Hematopoietic multipotent progenitor cell (in vitro differentiated cells): ENCODE results near the gene LYZL2. TPM values are rescaled to one million over a fixed set of nuclear protein-coding genes. Genes with fewer than 3 reads are reported as not detected.
"Not testable (repeated sequence)": the region's sequence is repeated elsewhere in the genome, so short reads cannot be mapped to it uniquely, and the experiment has no call there.

Experiments
- DNase-seq, 3 donors: peaks; one replicate each; pipeline ENCODE4 v3.0.0-alpha.2; 2011 to 2015; ENCODE audit warnings: low read depth in 2 of 3, low spot score in 2 of 3
- total RNA-seq: library from RNA; depleted of rRNA; stranded (reverse); fragments of >200 nt; gene quantifications from one replicate; pipeline ENCODE4 v1.2.3, GENCODE V29; 2012

Gene LYZL2
- not detected for total RNA-seq

- no peak for DNase-seq
Measured at GRCh38 chr10:30629653-30630052, at the start of gene LYZL2. Gene LYZL2 (minus strand): TSS chr10:30629753. CDS start chr10:30626915, 2,838 bp downstream.

DNA sequence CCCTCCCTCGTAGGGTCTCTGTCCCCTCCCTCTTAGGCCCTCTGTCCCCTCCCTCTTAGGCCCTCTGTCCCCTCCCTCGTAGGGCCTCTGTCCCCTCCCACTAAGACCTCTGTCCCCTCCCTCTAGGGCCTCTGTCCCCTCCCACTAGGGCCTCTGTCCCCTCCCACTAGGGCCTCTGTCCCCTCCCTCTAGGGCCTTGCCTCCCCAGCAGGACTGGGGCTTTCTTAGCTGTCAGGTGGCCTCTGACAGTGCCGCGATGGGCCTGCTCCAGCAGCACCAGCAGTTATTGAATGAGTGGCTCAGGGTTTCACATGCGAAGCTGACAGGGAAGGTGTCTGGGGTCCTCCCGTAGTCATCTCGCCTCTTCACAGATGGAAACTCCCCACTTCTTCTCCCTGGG is 48.1 kb upstream of the LYZL2 start:
- not testable (repeated sequence) for DNase-seq

GRCh38 chr10:30677146-30677545 is 47.6 kb upstream of the LYZL2 start:
- DNase-seq: not testable (repeated sequence)

DNA sequence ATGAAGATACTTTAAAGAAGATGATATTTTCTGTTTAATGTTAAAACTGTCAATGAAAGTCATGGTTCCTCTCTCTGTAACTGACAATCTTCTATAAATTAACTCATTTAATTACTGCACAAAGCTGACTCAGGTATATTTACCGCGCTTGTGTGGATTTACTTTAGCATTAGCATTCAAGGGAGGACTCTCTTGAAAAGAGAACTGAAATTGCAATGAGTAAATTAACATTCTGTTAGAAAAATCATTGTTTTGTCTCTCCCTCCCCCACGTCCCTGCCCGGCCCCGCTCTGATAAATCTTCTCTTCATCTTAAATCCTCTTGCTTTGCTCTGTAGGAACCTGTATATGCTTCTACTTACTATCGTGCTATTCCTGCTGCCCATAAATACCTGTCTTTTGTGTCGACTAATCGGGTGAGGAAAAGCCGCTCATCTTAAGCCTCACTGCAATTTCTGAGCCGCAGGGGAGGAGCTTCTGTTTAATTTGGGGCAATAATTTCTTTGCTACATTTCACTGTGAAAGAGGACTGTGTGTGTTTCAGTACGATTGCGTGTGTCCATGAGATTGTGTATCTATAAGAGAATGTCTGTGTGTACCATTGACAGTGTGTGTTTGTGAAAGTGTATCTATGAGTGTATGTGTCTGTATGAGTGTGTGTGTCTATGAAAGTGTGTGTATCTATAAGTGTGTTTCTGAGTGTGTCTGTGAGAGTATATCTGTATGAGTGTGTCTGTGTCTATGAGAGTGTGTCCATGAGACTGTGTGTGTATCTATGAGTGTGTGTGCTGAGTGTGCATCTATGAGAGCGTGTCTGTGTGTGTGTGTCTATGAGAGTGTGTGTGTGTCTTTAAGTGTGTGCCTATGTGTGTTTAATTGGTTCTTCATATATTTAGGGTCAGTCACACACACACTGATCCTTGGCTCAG is 46.5 kb upstream of the LYZL2 start:
- no peak for DNase-seq

GRCh38 chr10:30674796-30675195 is 45.2 kb upstream of the LYZL2 start:
- DNase-seq: no peak

DNA sequence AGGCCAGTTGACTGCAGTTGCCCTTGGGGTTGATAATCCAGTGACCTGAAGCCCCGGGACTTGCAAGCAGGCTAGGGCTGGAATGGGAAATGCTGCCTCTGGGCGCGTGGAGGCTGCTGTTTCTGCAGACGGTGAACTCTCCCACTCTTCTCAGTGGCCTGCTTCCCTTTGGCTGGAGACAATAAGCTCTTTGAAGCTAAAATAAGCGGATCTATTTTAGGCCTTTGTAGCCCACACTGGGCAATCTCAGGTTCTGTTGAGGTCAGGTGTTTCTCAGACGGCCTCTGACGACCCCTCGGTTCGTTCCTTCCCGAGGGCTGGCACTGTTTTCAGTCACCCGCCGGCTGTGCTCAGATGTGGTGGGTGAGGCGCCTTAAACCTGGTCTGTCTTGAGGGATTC is 43.7 kb upstream of the LYZL2 start:
- DNase-seq: not testable (repeated sequence)

DNA sequence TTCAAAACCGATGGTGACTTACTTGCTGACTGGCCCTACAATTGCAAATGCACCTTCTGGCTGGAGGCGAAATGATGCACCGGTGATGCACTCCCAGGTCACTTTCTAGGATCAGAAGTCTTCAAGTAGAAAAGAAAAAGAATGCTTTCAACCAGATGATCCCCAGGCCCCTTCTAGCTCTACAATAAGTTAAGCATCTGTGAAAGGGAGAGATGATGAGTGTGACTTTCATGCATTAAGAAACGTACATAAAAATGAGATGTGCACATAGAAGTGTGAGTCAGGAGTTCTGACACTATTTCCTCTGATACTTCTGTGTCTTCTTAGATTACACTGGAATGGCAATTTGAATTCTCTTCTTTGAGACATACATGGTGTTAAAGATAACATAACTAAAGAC is 42.8 kb upstream of the LYZL2 start:
- not testable (repeated sequence) for DNase-seq

DNA sequence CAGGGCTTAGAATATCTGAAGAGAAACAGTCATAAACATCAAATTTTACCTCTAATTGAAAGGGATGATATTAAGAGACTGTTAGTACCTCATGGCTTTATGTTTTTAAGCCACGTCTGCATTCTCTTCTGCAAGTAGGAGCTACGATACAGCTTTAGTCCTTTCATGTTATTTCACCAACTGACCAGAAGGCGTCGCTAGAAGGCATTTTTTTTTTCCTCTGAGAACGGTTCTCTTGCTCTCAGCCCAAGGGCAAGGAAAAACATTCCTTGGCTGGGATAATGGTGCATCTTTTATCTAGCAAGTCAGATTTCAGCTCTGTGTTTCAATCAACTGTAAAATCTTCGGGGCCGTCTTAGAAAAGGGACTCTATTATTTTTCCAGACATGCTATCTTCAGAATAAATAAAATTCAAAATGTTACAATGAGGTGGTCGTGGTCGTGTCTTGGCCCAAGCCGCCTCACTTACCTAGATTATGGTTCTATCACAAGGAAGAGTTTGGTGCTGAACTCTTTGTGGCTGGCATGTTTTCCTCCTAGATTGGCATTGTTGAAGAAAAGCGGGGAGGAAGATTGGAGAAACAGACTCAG is 41.6 kb upstream of the LYZL2 start:
- DNase-seq: peak; percentile 38 to 74 (median 59)

DNA sequence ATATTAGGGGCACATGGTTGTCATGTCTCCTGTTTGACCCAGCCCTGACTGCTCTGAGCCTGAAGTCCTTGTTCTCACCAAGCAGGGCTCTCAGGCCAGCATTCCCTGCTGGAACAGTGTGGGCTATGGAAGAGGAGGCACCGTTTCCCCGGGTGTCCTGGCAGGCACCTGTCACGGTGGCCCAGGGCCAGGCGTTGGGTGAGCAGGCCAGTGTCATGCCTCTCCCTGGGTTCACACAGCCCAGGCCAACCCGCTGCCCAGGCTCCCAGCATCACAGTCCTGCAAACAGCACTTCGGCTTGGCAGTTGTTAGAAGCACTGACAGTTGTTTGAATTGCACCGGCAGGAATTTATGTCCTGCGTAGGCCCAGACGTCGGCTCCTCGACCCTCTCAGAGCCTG is 38.4 kb upstream of the LYZL2 start:
- DNase-seq: not testable (repeated sequence)

GRCh38 chr10:30663403-30663802 is 33.9 kb upstream of the LYZL2 start:
- not testable (repeated sequence) for DNase-seq

GRCh38 chr10:30662814-30663213 is 33.3 kb upstream of the LYZL2 start:
- DNase-seq: no peak

GRCh38 chr10:30660314-30660713 is 30.8 kb upstream of the LYZL2 start:
- not testable (repeated sequence) for DNase-seq

DNA sequence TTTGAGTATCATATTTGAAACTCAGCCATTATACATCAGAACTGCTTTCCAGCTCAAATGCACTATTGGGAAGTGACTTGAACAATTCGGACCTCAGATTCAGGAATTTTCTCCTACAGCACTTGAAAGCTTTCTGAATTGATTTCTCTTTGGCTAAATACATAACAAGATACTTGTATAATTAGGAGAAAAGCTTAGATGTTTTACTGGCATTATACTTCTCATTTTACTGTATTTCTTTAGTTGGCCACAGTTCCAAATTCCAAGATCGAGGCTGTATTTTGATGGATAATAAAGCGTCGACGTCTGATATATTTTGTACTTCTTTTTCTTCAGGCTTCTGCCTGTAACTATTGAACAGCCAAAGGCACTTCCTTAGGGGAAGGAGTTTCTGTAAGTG is 26.7 kb upstream of the LYZL2 start:
- no peak for DNase-seq

DNA sequence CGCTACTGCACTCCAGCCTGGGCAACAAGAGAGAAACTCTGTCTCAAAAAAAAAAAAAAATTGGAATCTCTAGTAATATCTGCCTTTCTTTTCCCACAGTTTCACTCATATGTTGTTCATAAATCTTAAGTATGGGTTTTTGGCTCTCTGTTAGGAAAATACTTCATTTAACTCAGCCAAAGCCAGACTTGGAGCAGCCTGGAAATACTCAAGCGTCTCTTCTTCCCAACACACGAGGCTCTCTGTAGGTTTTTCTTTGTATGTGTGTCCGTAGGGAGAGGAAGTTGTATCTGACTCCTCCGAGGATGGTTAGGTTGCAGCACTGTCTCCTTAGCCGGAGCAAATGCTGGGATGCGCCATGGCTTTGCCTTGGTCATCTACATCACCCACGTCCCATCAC is 25.4 kb upstream of the LYZL2 start:
- not testable (repeated sequence) for DNase-seq

DNA sequence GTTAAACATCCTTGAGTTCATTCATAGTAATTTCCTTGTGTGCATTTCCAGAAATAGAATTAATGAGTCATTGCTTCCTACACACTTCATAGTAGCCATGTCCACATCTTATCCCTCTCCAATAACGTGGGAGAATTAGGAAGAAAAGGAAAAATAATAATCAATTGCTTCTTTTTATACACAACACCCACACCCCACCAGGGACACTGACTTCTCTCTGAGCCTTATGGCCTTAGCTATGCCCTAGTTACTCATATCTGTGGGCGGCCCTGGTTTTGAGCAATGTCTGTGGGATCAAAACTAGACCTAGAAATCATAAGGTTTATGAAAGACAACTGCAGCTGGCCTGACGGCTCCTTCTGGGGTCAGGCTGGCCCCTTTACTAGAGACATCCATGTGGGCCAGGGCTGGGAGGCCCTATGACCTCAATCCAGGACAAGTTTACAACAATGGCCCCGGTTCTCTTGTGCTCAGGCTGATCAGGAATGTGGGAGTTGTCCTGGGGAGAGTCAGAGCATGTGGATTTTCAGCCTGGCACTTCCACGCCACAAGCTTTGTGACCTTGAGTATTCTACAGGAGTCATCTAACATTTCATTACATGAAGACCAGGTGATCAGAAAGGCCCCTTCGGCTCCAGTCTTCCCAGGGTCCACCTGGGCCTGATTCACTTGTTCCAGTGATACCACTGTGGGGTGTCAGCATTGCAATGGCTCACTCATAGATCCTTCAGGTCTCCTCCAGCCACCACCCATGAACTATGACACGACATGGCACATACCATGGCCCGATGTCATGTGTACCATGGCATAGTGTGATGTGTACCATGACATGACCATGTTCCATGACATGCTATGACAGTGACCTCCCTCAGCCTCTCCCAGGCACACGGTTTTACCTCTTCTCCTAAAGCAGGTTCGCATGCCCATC is 22.2 kb upstream of the LYZL2 start:
- not testable (repeated sequence) for DNase-seq

DNA sequence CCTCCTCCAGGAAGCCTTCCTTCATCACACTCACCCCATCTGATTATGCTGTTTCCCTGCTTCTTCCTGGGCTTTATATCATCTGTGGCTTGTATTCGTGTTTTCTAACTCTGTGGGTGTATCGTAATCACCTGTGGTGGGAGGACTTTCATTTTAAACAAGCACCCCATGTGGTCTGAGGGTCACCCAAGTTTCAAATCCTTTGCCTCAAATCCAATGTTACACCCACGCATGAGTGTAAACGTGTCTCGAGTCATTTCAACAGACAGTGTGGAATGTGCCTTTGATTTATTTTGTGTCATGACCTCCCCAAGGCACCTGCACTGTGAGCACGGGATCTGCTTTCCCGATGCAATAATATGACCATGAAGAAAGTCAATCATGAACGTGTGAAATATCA is 17.5 kb upstream of the LYZL2 start:
- no peak for DNase-seq

GRCh38 chr10:30645340-30645827 is 15.8 kb upstream of the LYZL2 start:
- DNase-seq: peak in 2 of 3 donors; percentile 12 to 27

DNA sequence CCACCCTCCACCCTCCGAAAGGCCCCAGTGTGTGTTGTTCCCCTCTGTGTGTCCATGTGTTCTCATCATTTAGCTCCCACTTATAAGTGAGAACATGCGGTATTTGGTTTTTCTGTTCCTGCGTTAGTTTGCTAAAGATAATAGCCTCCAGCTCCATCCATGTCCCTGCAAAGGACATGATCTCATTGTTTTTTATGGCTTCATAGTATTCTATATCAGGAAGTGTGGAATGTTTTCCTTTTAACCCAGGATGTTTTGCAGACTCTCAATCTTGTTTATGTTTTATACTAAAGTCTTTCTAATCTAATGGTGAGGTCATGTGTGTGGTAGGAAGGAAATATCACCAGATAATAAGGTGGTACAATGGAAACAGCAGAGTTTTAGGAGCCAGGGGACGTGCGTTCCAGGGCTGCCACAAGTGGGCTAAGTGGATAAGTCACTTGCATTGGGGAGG is 14.9 kb upstream of the LYZL2 start:
- not testable (repeated sequence) for DNase-seq

- not testable (repeated sequence) for DNase-seq
Measured at GRCh38 chr10:30643557-30644199, 14.1 kb upstream of the LYZL2 start.

DNA sequence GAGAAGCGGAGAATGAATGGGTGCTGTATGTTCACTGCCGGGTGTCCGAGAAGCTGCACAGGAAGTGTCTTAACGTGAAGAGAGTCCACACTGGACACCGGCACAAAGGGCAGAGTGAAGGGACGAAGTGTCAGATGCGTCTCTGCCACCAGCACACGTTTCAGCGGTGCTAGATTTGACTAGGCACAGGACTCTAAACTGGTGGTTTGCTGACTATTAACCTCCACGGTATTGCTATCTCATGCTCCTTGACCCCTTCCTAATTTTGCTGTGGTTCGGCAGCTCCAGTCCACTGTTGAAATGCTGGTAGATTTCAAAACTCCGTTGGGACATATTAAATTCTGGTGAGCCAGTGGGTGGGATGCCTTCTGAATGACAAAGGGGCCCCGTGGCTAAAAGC is 13.3 kb upstream of the LYZL2 start:
- not testable (repeated sequence) for DNase-seq
